Endodermal cell (in vitro differentiated cells): ENCODE measurements around the gene KIF7. TPM values are rescaled to one million over a fixed set of nuclear protein-coding genes. Genes with fewer than 3 reads are reported as not detected.

Experiments used
- DNase-seq: peaks from one replicate; pipeline ENCODE4 v3.0.0-alpha.2; 2017
- H3K27ac ChIP-seq: 2 replicates; pipeline ENCODE4 v1.5.1; 2013; ENCODE audit warnings: mild to moderate bottlenecking, low read depth, low read length, moderate library complexity
- H3K27me3 ChIP-seq: 2 replicates; pipeline ENCODE4 v1.6.1; 2013; ENCODE audit warnings: mild to moderate bottlenecking, low read length, moderate library complexity; ENCODE audit not compliant: insufficient read depth, control insufficient read depth, poor library complexity, severe bottlenecking
- H3K36me3 ChIP-seq: 2 replicates; pipeline ENCODE4 v1.7.0; 2013; ENCODE audit warnings: mild to moderate bottlenecking, low read length, moderate library complexity; ENCODE audit not compliant: control insufficient read depth, insufficient read depth
- H3K4me1 ChIP-seq: one replicate; pipeline ENCODE4 v1.7.0; 2013; ENCODE audit warnings: low read length; ENCODE audit not compliant: control insufficient read depth, insufficient read depth
- H3K4me3 ChIP-seq: 2 replicates; pipeline ENCODE4 v1.5.1; 2013; ENCODE audit warnings: mild to moderate bottlenecking, low read length, moderate library complexity
- H3K9ac ChIP-seq: 2 replicates; pipeline ENCODE4 v1.6.1; 2013; ENCODE audit warnings: mild to moderate bottlenecking, low read length, moderate library complexity; ENCODE audit not compliant: poor library complexity, severe bottlenecking; ENCODE audit errors: extremely low read depth
- H3K9me3 ChIP-seq: 2 replicates; pipeline ENCODE4 v1.6.1; 2013; ENCODE audit warnings: mild to moderate bottlenecking, low read length, moderate library complexity; ENCODE audit not compliant: control insufficient read depth
- H3K27ac Mint-ChIP-seq: 2 replicates; pipeline ENCODE4 v1.8.0; 2020; ENCODE audit warnings: mixed read lengths
- H3K27me3 Mint-ChIP-seq: 2 replicates; pipeline ENCODE4 v1.8.0; 2021; ENCODE audit warnings: mild to moderate bottlenecking, mixed read lengths; ENCODE audit not compliant: insufficient read depth
- H3K36me3 Mint-ChIP-seq: 2 replicates; pipeline ENCODE4 v1.8.0; 2020; ENCODE audit warnings: low read depth, mixed read lengths
- H3K4me1 Mint-ChIP-seq: 2 replicates; pipeline ENCODE4 v1.8.0; 2020; ENCODE audit warnings: mixed read lengths
- H3K4me3 Mint-ChIP-seq: 2 replicates; pipeline ENCODE4 v1.8.0; 2020; ENCODE audit warnings: mild to moderate bottlenecking, moderate library complexity, mixed read lengths
- H3K9me3 Mint-ChIP-seq: 2 replicates; pipeline ENCODE4 v1.8.0; 2020; ENCODE audit warnings: mild to moderate bottlenecking, mixed read lengths
- WGBS, 2 experiments: methylation state at CpG; one replicate each; pipeline versions ENCODE4 v1.1.5 to v1.1.7; 2013; ENCODE audit warnings: missing lambda C conversion rate in 2 of 2, mixed read lengths in 1 of 2; ENCODE audit not compliant: insufficient coverage in 1 of 2, insufficient read length in 1 of 2; 5-methylcytosine and 5-hydroxymethylcytosine counted together
- total RNA-seq, 2 donors: library from RNA; stranded (reverse); fragmentation: NEBNext Ultra II Directional in 1 of 2; extraction: Animal tissue kit (Norgen Biotek cat#: 25700) in 1 of 2; gene quantifications; 2 replicates in 1 of 2; 3 replicates in 1 of 2; pipeline ENCODE4 v1.2.1, GENCODE V29; 2021
- TF ChIP-seq, protein P1 (sequence below): fragments of 200-600 bp; sonication (generic); conservative IDR thresholded peaks from 2 replicates; pipeline ENCODE4 v1.5.0; 2021; ENCODE audit warnings: antibody characterized with exemption, mild to moderate bottlenecking

KIF7 gene
- total RNA-seq, 2 donors from 2014 or later = 22.9 to 24.4 TPM

GRCh38 chr15:89652131-89652530 is 3.1 kb downstream of the KIF7 start:
- Mint-ChIP-seq H3K9me3 (no peaks in the 10 kb centered on the region), H3K27me3 (peaks cover 13% of the 10 kb centered on the region), H3K4me3 (no peak overlapping the region), H3K4me1 (peaks cover 10% of the 10 kb centered on the region), H3K36me3 (peaks cover 33% of the 10 kb centered on the region), H3K27ac (no peak overlapping the region)
- Histone ChIP-seq H3K9me3 (no peaks in the 10 kb centered on the region), H3K4me3 (no peak overlapping the region), H3K27me3 (no peaks in the 10 kb centered on the region), H3K36me3 (peaks cover 9% of the 10 kb centered on the region), H3K9ac (no peak overlapping the region), H3K4me1 (no peaks in the 10 kb centered on the region), H3K27ac (no peak overlapping the region)
- 90 to 92% methylated on average over 4 to 7 of the region's 7 CpGs for WGBS, 2 experiments
- TF ChIP-seq, protein P1, sequence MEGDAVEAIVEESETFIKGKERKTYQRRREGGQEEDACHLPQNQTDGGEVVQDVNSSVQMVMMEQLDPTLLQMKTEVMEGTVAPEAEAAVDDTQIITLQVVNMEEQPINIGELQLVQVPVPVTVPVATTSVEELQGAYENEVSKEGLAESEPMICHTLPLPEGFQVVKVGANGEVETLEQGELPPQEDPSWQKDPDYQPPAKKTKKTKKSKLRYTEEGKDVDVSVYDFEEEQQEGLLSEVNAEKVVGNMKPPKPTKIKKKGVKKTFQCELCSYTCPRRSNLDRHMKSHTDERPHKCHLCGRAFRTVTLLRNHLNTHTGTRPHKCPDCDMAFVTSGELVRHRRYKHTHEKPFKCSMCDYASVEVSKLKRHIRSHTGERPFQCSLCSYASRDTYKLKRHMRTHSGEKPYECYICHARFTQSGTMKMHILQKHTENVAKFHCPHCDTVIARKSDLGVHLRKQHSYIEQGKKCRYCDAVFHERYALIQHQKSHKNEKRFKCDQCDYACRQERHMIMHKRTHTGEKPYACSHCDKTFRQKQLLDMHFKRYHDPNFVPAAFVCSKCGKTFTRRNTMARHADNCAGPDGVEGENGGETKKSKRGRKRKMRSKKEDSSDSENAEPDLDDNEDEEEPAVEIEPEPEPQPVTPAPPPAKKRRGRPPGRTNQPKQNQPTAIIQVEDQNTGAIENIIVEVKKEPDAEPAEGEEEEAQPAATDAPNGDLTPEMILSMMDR = no peak
- no peak for DNase-seq

GRCh38 chr15:89649716-89650115 is 5.6 kb downstream of the KIF7 start:
- WGBS, 2 experiments = 95 to 97% methylated on average over 13 to 15 of the region's 15 CpGs
- H3K9me3 ChIP-seq = no peaks in the 10 kb centered on the region
- H3K9me3 Mint-ChIP-seq = no peaks in the 10 kb centered on the region
- H3K9ac ChIP-seq = no peak overlapping the region
- no peak overlapping the region for H3K4me3 ChIP-seq
- DNase-seq = no peak
- H3K27ac Mint-ChIP-seq = no peak overlapping the region
- no peaks in the 10 kb centered on the region for H3K27me3 ChIP-seq
- TF ChIP-seq, protein P1 = no peak
- peaks cover 51% of the 10 kb centered on the region for H3K36me3 Mint-ChIP-seq
- no peak overlapping the region for H3K27ac ChIP-seq
- H3K36me3 ChIP-seq = peaks cover 22% of the 10 kb centered on the region
- H3K4me3 Mint-ChIP-seq = no peak overlapping the region
- H3K4me1 ChIP-seq = no peaks in the 10 kb centered on the region
- peaks cover 5% of the 10 kb centered on the region for H3K27me3 Mint-ChIP-seq
- H3K4me1 Mint-ChIP-seq = peaks cover 5% of the 10 kb centered on the region

GRCh38 chr15:89649013-89649625 is 6.1 kb downstream of the KIF7 start:
- H3K27me3 Mint-ChIP-seq = peaks cover 1% of the 10 kb centered on the region
- Histone ChIP-seq H3K9ac (no peak overlapping the region), H3K9me3 (no peaks in the 10 kb centered on the region), H3K27me3 (no peaks in the 10 kb centered on the region), H3K27ac (no peak overlapping the region), H3K4me1 (no peaks in the 10 kb centered on the region), H3K4me3 (no peak overlapping the region), H3K36me3 (peaks cover 25% of the 10 kb centered on the region)
- no peak overlapping the region for H3K4me3 Mint-ChIP-seq
- H3K4me1 Mint-ChIP-seq = no peaks in the 10 kb centered on the region
- peaks cover 51% of the 10 kb centered on the region for H3K36me3 Mint-ChIP-seq
- TF ChIP-seq, protein P1 = no peak
- H3K27ac Mint-ChIP-seq = no peak overlapping the region
- WGBS, 2 experiments = 93 to 97% methylated on average over 22 to 37 of the region's 37 CpGs
- DNase-seq = no peak
- H3K9me3 Mint-ChIP-seq = no peaks in the 10 kb centered on the region
